Epithelial cell of prostate (primary cell): ENCODE measurements around the gene CFAP300.

Source experiments
- DNase-seq: peaks from one replicate; pipeline ENCODE4 v3.0.0-alpha.2; 2011; ENCODE audit warnings: low read depth, low spot score
- H3K27ac ChIP-seq: fragments of 450-650 bp; 2 replicates; pipeline ENCODE4 v1.5.1; 2017; ENCODE audit warnings: mild to moderate bottlenecking

Gene CFAP300

GRCh38 chr11:102119997-102120396, 72.8 kb downstream of the CFAP300 start:
- peak overlapping the region; percentile 67 for H3K27ac ChIP-seq

DNA sequence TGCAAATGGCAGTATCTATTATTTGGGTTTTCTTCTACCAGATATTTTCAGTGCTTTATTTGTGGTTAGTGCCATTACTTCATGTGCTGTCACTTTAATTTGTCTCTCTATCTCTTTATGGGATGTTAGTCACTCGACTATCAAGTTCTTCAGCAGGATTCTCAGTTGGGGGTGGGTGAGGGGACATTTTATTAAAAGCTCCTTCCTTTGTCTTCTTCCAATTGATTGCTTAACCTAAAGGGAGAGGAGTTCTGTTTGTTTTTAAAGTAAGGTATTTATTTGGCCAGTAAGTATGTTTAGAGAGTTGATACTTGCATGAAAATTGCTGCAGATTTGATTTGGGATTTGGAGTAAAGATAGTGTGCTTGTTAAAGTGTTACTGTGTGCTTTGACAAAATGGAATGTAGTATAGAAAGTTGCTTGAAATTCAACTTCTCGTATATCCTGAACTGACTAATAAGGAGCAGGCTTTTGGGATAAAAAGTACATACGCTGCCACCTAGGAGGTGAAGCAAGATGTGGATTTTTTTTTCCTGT, 73.3 kb downstream of the CFAP300 start:
- peak overlapping the region; percentile 67 for H3K27ac ChIP-seq
- DNase-seq = no peak

More at GRCh38 chr11:102119997-102120396, 72.8 kb downstream of the CFAP300 start:
- no peak for DNase-seq

DNA sequence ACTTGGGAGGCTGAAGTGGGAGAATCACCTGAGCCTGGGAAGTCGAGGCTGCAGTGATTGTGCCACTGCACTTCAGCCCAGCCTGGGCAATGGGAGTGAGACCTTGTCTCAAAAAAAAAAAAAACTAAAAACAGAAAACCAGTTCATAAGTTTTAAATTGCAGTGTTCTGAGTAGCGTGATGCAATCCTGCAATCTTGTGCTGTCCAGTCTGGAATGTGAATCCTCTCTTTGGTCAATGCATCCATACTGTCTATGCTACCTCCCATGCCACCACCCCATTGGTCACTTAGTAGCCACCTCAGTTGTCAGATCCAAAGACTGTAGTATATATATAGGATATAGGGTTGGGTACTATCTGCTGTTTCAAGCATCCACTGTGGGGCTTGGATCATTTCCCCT, 74.1 kb downstream of the CFAP300 start:
- no peak for DNase-seq
- no peak overlapping the region for H3K27ac ChIP-seq
